HEK293 (cell line): ENCODE results near the gene NFIX.

Experiments
- CTCF ChIA-PET: fragments of 350-600 bp; formaldehyde crosslinking; extraction: SDS; loops from one replicate; lab custom pipeline; 2021; ENCODE audit warnings: antibody characterized with exemption; lab: Yijun Ruan, JAX
- POLR2A ChIA-PET: fragments of 300-600 bp; formaldehyde crosslinking; extraction: SDS; loops from one replicate; lab custom pipeline; 2020; ENCODE audit warnings: antibody characterized with exemption, inconsistent platforms; lab: Yijun Ruan, JAX
- H3K27ac ChIP-seq: fragments of 200-500 bp; sonication (Bioruptor generic); 2 replicates; pipeline ENCODE4 v1.5.1; 2014; ENCODE audit warnings: low read depth, low read length, control low read depth, inconsistent platforms; ENCODE audit errors: extremely low read depth
- H3K36me3 ChIP-seq, 2 experiments: fragments of 200-500 bp in 1 of 2; sonication (Bioruptor generic) in 1 of 2; 1 replicate in 1 of 2; 2 replicates in 1 of 2; pipeline ENCODE4 v1.5.1; 2014 to 2017; ENCODE audit warnings: inconsistent platforms in 2 of 2, low read length in 2 of 2; ENCODE audit not compliant: control insufficient read depth in 2 of 2, insufficient read depth in 1 of 2
- H3K4me1 ChIP-seq: fragments of 200-500 bp; sonication (Bioruptor generic); 2 replicates; pipeline ENCODE4 v1.5.1; 2014; ENCODE audit warnings: mild to moderate bottlenecking, low read length, inconsistent platforms; ENCODE audit not compliant: control insufficient read depth, insufficient read depth
- H3K4me3 ChIP-seq: 2 replicates; pipeline ENCODE4 v1.5.1; 2011; ENCODE audit warnings: low read depth, mild to moderate bottlenecking, control low read depth, low read length, moderate library complexity
- H3K9me3 ChIP-seq: fragments of 200-500 bp; sonication (Bioruptor generic); 2 replicates; pipeline ENCODE4 v1.5.1; 2014; ENCODE audit warnings: low read depth, low read length, inconsistent platforms; ENCODE audit not compliant: control insufficient read depth, insufficient read depth
- KLF8 ChIP-seq: fragments of 450-650 bp; formaldehyde crosslinking; IDR thresholded peaks from 2 replicates; pipeline ENCODE4 v1.5.1; 2016; ENCODE audit warnings: missing biosample characterization, missing genetic modification characterization
- MZF1 ChIP-seq: fragments of 450-650 bp; formaldehyde crosslinking; IDR thresholded peaks from 2 replicates; pipeline ENCODE4 v1.5.1; 2017; ENCODE audit warnings: missing biosample characterization, missing genetic modification characterization, borderline replicate concordance
- PRDM1 ChIP-seq: fragments of 450-650 bp; formaldehyde crosslinking; IDR thresholded peaks from 2 replicates; pipeline ENCODE4; 2016; ENCODE audit warnings: missing biosample characterization, missing genetic modification characterization
- PRDM4 ChIP-seq: fragments of 450-650 bp; formaldehyde crosslinking; IDR thresholded peaks from 2 replicates; pipeline ENCODE4 v1.5.1; 2017; ENCODE audit warnings: missing biosample characterization, missing genetic modification characterization
- SP7 ChIP-seq: fragments of 450-650 bp; formaldehyde crosslinking; IDR thresholded peaks from 2 replicates; pipeline ENCODE4 v1.5.1; 2016; ENCODE audit warnings: missing biosample characterization, missing genetic modification characterization
- ZBTB11 ChIP-seq: fragments of 450-650 bp; formaldehyde crosslinking; conservative IDR thresholded peaks from 2 replicates; pipeline ENCODE4 v1.5.1; 2016; ENCODE audit warnings: low read depth, missing biosample characterization, missing genetic modification characterization
- ZBTB17 ChIP-seq: fragments of 450-650 bp; formaldehyde crosslinking; IDR thresholded peaks from 2 replicates; pipeline ENCODE4 v1.5.1; 2016; ENCODE audit warnings: missing biosample characterization, missing genetic modification characterization
- ZNF175 ChIP-seq: fragments of 450-650 bp; formaldehyde crosslinking; IDR thresholded peaks from 2 replicates; pipeline ENCODE4 v1.5.1; 2016; ENCODE audit warnings: missing biosample characterization, missing genetic modification characterization
- ZNF184 ChIP-seq: fragments of 450-650 bp; IDR thresholded peaks from 2 replicates; pipeline ENCODE4 v1.5.1; 2018; ENCODE audit warnings: missing biosample characterization, mild to moderate bottlenecking, missing genetic modification characterization
- ZNF513 ChIP-seq: fragments of 450-650 bp; IDR thresholded peaks from 2 replicates; pipeline ENCODE4 v1.5.1; 2018; ENCODE audit warnings: missing biosample characterization, missing genetic modification characterization
- ZNF561 ChIP-seq: fragments of 450-650 bp; IDR thresholded peaks from 2 replicates; pipeline ENCODE4 v1.5.1; 2018; ENCODE audit warnings: missing biosample characterization, missing genetic modification characterization, borderline replicate concordance
- ZNF639 ChIP-seq: fragments of 450-650 bp; formaldehyde crosslinking; IDR thresholded peaks from 2 replicates; pipeline ENCODE4 v1.5.1; 2016; ENCODE audit warnings: missing biosample characterization, missing genetic modification characterization
- ZNF660 ChIP-seq: fragments of 450-650 bp; IDR thresholded peaks from 2 replicates; pipeline ENCODE4 v1.5.1; 2018; ENCODE audit warnings: missing biosample characterization, mild to moderate bottlenecking, missing genetic modification characterization
- ZNF747 ChIP-seq: fragments of 450-650 bp; formaldehyde crosslinking; IDR thresholded peaks from 2 replicates; pipeline ENCODE4 v1.5.1; 2016; ENCODE audit warnings: missing biosample characterization, missing genetic modification characterization
- ZNF843 ChIP-seq: fragments of 450-650 bp; formaldehyde crosslinking; IDR thresholded peaks from 2 replicates; pipeline ENCODE4 v1.5.1; 2016; ENCODE audit warnings: missing biosample characterization, missing genetic modification characterization
- ZSCAN30 ChIP-seq: fragments of 450-650 bp; IDR thresholded peaks from 2 replicates; pipeline ENCODE4 v1.5.1; 2018; ENCODE audit warnings: missing biosample characterization, mild to moderate bottlenecking, missing genetic modification characterization, moderate library complexity
- TF ChIP-seq, protein P1 (sequence below): fragments of 450-650 bp; formaldehyde crosslinking; IDR thresholded peaks from 2 replicates; pipeline ENCODE4 v1.5.1; 2016; ENCODE audit warnings: missing biosample characterization, missing genetic modification characterization
- TF ChIP-seq, protein P2 (sequence below): fragments of 450-650 bp; formaldehyde crosslinking; optimal IDR thresholded peaks from 2 replicates; pipeline ENCODE3; 2016; ENCODE audit warnings: missing biosample characterization, mild to moderate bottlenecking, missing genetic modification characterization
- TF ChIP-seq, protein P3 (sequence below): fragments of 450-650 bp; formaldehyde crosslinking; IDR thresholded peaks from 2 replicates; pipeline ENCODE4 v1.5.1; 2016; ENCODE audit warnings: missing biosample characterization, missing genetic modification characterization

NFIX gene

GRCh38 chr19:13117772-13118423 lies 122.6 kb downstream of the NFIX start, which contains the start of gene NACC1:
TSS of gene NACC1 (plus strand) at chr19:13118264. CDS start at chr19:13135208, 16,944 bp downstream.
- Histone ChIP-seq H3K4me1 (peaks cover 7% of the 10 kb centered on the region), H3K27ac (peak within 1 kb of the TSS; percentile 98), H3K36me3 (peaks cover 14 to 52% of the 10 kb centered on the region in 2 experiments; a peak in 2 of 3 replicates), H3K9me3 (no peaks in the 10 kb centered on the region), H3K4me3 (peak within 1 kb of the TSS; percentile 93)
- POLR2A ChIA-PET = interaction anchor here (0.5 to 4.2 kb wide), 13 partner anchors 10 to 1017 kb away, joined by 3 to 48 read pairs (median 4); partner anchors contain the start of genes GCDH, IER2 and STX10
- CTCF ChIA-PET = interaction anchor here (0.6 to 2.3 kb wide), 5 partner anchors 37 to 358 kb away, joined by 3 to 13 read pairs (median 4); no protein-coding TSS in a partner anchor
- TF ChIP-seq ZBTB11 (tag by site-specific recombination) (peak; percentile 77), ZNF175 (no peak), ZNF660 (tag by site-specific recombination) (peak; percentile 61; the same call in 1 of the 2 replicates), ZNF639 (peak; percentile 33; the same call in 1 of the 2 replicates), ZSCAN30 (tag by site-specific recombination) (0 out of 2 replicates have a peak, but pooled peaks have one; percentile 27), MZF1 (tag by site-specific recombination) (peak; percentile 75; the same call in 1 of the 2 replicates), ZNF184 (peak; percentile 88), PRDM4 (tag by site-specific recombination) (peak; percentile 12; the same call in 1 of the 2 replicates), ZNF747 (no peak), ZBTB17 (tag by site-specific recombination) (peak; percentile 73), ZNF561 (tag by site-specific recombination) (0 out of 2 replicates have a peak, but pooled peaks have one; percentile 35), ZNF843 (tag by site-specific recombination) (no peak), KLF8 (tag by site-specific recombination) (peak; percentile 91), PRDM1 (tag by site-specific recombination) (no peak), SP7 (peak; percentile 51; the same call in 1 of the 2 replicates), ZNF513 (tag by site-specific recombination) (0 out of 2 replicates have a peak, but pooled peaks have one; percentile 18)
- TF ChIP-seq, protein P1, sequence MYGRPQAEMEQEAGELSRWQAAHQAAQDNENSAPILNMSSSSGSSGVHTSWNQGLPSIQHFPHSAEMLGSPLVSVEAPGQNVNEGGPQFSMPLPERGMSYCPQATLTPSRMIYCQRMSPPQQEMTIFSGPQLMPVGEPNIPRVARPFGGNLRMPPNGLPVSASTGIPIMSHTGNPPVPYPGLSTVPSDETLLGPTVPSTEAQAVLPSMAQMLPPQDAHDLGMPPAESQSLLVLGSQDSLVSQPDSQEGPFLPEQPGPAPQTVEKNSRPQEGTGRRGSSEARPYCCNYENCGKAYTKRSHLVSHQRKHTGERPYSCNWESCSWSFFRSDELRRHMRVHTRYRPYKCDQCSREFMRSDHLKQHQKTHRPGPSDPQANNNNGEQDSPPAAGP (tag by site-specific recombination) = peak; percentile 68; the same call in 1 of the 2 replicates
- TF ChIP-seq, protein P2, sequence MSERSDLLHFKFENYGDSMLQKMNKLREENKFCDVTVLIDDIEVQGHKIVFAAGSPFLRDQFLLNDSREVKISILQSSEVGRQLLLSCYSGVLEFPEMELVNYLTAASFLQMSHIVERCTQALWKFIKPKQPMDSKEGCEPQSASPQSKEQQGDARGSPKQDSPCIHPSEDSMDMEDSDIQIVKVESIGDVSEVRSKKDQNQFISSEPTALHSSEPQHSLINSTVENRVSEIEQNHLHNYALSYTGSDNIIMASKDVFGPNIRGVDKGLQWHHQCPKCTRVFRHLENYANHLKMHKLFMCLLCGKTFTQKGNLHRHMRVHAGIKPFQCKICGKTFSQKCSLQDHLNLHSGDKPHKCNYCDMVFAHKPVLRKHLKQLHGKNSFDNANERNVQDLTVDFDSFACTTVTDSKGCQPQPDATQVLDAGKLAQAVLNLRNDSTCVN (tag by site-specific recombination) = peak; percentile 53
- TF ChIP-seq, protein P3, sequence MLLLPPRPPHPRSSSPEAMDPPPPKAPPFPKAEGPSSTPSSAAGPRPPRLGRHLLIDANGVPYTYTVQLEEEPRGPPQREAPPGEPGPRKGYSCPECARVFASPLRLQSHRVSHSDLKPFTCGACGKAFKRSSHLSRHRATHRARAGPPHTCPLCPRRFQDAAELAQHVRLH (tag by site-specific recombination) = peak; percentile 86
